ENCODE measurements around the gene OR5B12. TPM values are rescaled to one million over a fixed set of nuclear protein-coding genes. Genes with fewer than 3 reads are reported as not detected.

Gene OR5B12
- total RNA-seq, 4 donors from 2014 or later = 0.21 TPM; not detected in 3

DNA sequence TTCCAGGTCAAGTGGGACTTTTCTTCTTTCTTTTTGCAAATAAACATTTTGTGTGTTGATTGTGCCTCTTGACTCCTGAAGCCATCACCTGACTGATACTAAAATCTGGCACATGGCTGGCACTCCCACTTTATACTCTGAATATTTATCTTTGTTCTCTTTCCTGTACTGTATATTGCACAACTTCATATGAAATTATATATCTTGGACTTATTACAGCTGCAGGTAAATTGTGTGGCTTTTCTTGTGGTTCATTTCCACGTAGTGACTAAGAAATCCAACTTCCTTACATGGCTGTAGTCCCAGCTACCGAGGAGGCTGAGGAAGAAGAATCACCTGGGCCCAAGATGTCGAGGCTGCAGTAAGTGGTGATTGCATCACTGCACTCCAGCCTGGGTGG lies 23.7 kb upstream of the OR5B12 start:
- WGBS, 2 donors = 53 to 64% methylated on average over 3 of the region's 3 CpGs
- TF ChIP-seq POLR2A (IDR thresholded peaks at IDR 0.05) = no peak
- TF ChIP-seq, protein P1, sequence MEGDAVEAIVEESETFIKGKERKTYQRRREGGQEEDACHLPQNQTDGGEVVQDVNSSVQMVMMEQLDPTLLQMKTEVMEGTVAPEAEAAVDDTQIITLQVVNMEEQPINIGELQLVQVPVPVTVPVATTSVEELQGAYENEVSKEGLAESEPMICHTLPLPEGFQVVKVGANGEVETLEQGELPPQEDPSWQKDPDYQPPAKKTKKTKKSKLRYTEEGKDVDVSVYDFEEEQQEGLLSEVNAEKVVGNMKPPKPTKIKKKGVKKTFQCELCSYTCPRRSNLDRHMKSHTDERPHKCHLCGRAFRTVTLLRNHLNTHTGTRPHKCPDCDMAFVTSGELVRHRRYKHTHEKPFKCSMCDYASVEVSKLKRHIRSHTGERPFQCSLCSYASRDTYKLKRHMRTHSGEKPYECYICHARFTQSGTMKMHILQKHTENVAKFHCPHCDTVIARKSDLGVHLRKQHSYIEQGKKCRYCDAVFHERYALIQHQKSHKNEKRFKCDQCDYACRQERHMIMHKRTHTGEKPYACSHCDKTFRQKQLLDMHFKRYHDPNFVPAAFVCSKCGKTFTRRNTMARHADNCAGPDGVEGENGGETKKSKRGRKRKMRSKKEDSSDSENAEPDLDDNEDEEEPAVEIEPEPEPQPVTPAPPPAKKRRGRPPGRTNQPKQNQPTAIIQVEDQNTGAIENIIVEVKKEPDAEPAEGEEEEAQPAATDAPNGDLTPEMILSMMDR (IDR thresholded peaks at IDR 0.05) = no peak
- TF ChIP-seq EP300 (IDR thresholded peaks at IDR 0.05) = no peak
- H3K27ac ChIP-seq = no peak overlapping the region

GRCh38 chr11:58451585-58451984 lies 9.5 kb upstream of the OR5B12 start:
- Histone ChIP-seq H3K4me3 (no peak overlapping the region), H3K27ac (no peak overlapping the region), H3K36me3 (no peaks in the 10 kb centered on the region), H3K4me1 (no peaks in the 10 kb centered on the region), H3K27me3 (no peaks in the 10 kb centered on the region), H3K9me3 (peaks cover 0 to 21% (median 0%) of the 10 kb centered on the region in 4 donors)
- no peak for DNase-seq (ENCODE audit: low spot score in 2 of 2)
- TF ChIP-seq, protein P1 (IDR thresholded peaks at IDR 0.05) = no peak
- no peak for TF ChIP-seq EP300 (IDR thresholded peaks at IDR 0.05)
- TF ChIP-seq POLR2A (IDR thresholded peaks at IDR 0.05) = no peak
- 56 to 68% methylated on average over 3 of the region's 3 CpGs for WGBS, 2 donors

More for the DNA sequence above, 23.7 kb upstream of the OR5B12 start:
- H3K9me3 ChIP-seq = peaks cover 0 to 27% (median 0%) of the 10 kb centered on the region in 4 donors
- no peaks in the 10 kb centered on the region for H3K36me3 ChIP-seq
- no peak overlapping the region for H3K4me3 ChIP-seq
- no peaks in the 10 kb centered on the region for H3K27me3 ChIP-seq
- DNase-seq (ENCODE audit: low spot score in 2 of 2) = no peak
- no peaks in the 10 kb centered on the region for H3K4me1 ChIP-seq

- TF ChIP-seq, protein P1 (IDR thresholded peaks at IDR 0.05) = no peak
- TF ChIP-seq POLR2A (IDR thresholded peaks at IDR 0.05) (no peak), EP300 (IDR thresholded peaks at IDR 0.05) (no peak)
- DNase-seq (ENCODE audit: low spot score in 2 of 2) = no peak
- no peaks in the 10 kb centered on the region for H3K36me3 ChIP-seq
- no peaks in the 10 kb centered on the region for H3K27me3 ChIP-seq
- 76 to 83% methylated on average over 6 of the region's 6 CpGs for WGBS, 2 donors
- H3K4me1 ChIP-seq = no peaks in the 10 kb centered on the region
- no peak overlapping the region for H3K27ac ChIP-seq
- peaks cover 0 to 45% (median 0%) of the 10 kb centered on the region in 4 donors for H3K9me3 ChIP-seq
- H3K4me3 ChIP-seq = no peak overlapping the region
Measured at GRCh38 chr11:58446294-58446693, 4.3 kb upstream of the OR5B12 start.

DNA sequence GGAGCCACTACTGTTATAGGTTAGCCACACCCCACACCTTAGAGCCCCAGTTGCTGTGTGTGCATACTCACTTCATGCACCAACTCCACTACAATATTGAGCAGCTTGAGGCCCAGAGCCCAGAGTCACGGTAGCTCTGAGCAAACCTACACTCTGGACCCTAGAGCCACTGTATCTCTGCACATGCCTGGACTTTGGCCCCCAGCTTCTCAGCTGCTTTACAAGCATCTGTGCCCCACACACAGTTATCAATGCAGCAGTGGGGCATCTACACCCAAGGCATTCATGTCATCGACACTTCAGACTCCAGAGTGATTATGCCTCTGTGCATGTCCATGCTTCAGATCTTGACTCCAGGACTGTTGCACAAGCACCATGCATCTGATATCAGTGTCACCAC lies 2.3 kb upstream of the OR5B12 start:
- no peaks in the 10 kb centered on the region for H3K27me3 ChIP-seq
- peaks cover 0 to 45% (median 0%) of the 10 kb centered on the region in 4 donors for H3K9me3 ChIP-seq
- H3K4me1 ChIP-seq = no peaks in the 10 kb centered on the region
- no peak for TF ChIP-seq EP300 (IDR thresholded peaks at IDR 0.05)
- TF ChIP-seq, protein P1 (IDR thresholded peaks at IDR 0.05) = no peak
- TF ChIP-seq POLR2A (IDR thresholded peaks at IDR 0.05) = no peak
- H3K4me3 ChIP-seq = no peak overlapping the region
- H3K27ac ChIP-seq = no peak overlapping the region
- no peak for DNase-seq (ENCODE audit: low spot score in 2 of 2)
- no peaks in the 10 kb centered on the region for H3K36me3 ChIP-seq
- WGBS, 2 donors = 85 to 93% methylated on average over 2 of the region's 2 CpGs

GRCh38 chr11:58438486-58438885 lies 3.5 kb downstream of the OR5B12 start:
- Histone ChIP-seq H3K36me3 (no peaks in the 10 kb centered on the region), H3K27me3 (no peaks in the 10 kb centered on the region), H3K4me1 (no peaks in the 10 kb centered on the region), H3K9me3 (peaks cover 0 to 20% (median 4%) of the 10 kb centered on the region in 4 donors), H3K27ac (no peak overlapping the region), H3K4me3 (no peak overlapping the region)
- WGBS, 2 donors = 31 to 72% methylated on average over 4 of the region's 4 CpGs
- no peak for DNase-seq (ENCODE audit: low spot score in 2 of 2)
- no peak for TF ChIP-seq EP300 (IDR thresholded peaks at IDR 0.05)
- TF ChIP-seq, protein P1 (IDR thresholded peaks at IDR 0.05) = no peak
